Germinal center (tissue), 1 donor: ENCODE measurements around the gene KDM5B.
"Not testable (repeated sequence)": the region's sequence is repeated elsewhere in the genome, so short reads cannot be mapped to it uniquely, and the experiment has no call there.

Source experiments
- DNase-seq: peaks from one replicate; pipeline ENCODE4 v3.0.0; 2012; ENCODE audit warnings: mixed read lengths, low spot score

The KDM5B gene

GRCh38 chr1:202812176-202813026, 4.2 kb upstream of the KDM5B start:
- no peak for DNase-seq

GRCh38 chr1:202811296-202812175, 3.3 kb upstream of the KDM5B start:
- DNase-seq: peak; percentile 38

GRCh38 chr1:202810615-202811295, 2.5 kb upstream of the KDM5B start, which contains the start of gene PCAT6:
Gene PCAT6, plus strand, starts transcription at chr1:202810954.
- peak; percentile 94 for DNase-seq

- no peak for DNase-seq
These were observed 2.0 kb upstream of the KDM5B start for GRCh38 chr1:202810193-202810614.

GRCh38 chr1:202809597-202810159, 1.5 kb upstream of the KDM5B start:
- DNase-seq: no peak

- DNase-seq: peak; percentile 66
These were observed 733 bp downstream of the KDM5B start for GRCh38 chr1:202807451-202807925.

- peak; percentile 32 for DNase-seq
These were observed 1.3 kb downstream of the KDM5B start for GRCh38 chr1:202806845-202807450.

GRCh38 chr1:202805886-202806844, 2.1 kb downstream of the KDM5B start:
- DNase-seq: peak; percentile 14

DNA sequence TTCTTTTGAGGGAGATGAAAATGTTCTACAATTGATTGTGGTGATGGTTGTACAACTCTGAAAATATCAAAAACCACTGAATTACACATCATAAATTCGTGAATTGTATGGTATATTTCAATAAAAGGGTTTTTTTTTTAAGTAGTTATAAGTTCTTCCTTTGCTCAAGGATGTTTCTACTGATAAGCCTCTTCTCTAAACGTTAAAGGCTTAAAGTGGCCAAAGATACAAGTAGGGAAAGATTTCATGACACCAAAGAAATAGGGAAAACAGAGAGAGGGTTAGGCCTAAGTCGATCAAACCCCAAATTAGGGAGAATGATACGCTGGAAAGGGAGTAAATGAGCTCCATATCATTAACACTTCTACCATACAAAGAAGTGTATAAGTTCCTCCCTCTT, 4.1 kb downstream of the KDM5B start:
- DNase-seq: no peak

DNA sequence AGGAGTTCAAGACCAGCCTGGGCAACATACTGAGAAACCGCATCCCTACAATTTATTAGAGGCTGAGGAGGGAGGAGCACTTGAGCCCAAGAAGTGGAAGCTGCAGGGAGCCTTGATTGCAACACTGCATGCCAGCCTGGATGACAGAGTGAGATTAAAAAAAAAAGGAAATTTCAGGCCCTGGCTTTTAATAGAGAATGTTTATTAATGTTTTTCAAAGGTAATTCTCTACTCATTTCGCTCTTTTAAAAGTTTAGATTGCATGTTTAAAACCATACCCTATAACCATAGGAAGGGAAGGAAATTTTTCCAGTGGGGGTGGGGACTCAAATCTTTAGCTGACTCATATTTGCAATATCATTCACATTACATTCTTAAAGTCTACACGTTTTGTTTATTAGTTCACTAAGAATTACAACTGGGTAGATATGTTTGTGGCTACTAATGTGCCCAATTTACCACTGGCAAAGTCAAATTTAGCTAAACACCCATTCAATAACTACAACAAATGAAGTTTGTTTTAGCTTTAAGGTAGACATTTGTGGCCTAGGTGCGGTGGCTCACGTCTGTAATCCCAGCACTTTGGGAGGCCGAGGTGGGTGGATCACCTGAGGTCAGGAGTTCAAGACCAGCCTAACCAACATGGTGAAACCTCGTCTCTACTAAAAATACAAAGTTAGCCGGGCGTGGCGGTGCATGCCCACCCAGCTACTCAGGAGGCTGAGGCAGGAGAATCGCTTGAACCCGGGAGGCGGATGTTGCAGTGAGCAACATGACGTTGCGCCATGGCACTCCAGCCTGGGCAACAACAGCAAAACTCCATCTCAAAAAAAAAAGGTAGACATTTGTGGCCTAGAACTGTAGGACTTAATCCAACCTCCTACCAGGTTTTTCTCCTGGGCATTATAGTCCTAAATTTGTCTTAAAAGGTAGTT, 5.0 kb downstream of the KDM5B start:
- DNase-seq: no peak

- no peak for DNase-seq
These were observed 6.2 kb downstream of the KDM5B start for GRCh38 chr1:202802034-202802433.

DNA sequence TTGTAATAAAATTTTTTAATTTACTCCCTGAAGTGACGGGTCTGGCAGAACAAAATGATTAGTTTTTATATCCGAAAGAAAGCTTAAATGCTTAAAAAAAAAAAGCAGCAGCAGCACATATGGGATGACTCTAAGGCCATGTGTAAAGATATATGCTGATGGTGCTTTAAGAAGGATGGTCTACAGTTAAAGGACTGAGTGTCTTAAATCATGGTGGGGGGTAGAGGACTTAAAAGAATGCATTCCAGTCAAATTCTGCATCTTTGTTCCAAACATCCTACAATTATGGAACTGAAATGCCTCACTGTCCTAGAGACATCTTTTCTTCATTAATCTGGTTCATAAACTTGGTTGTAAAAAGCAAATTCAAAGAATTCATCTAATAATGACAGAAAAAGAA, 7.0 kb downstream of the KDM5B start:
- no peak for DNase-seq

DNA sequence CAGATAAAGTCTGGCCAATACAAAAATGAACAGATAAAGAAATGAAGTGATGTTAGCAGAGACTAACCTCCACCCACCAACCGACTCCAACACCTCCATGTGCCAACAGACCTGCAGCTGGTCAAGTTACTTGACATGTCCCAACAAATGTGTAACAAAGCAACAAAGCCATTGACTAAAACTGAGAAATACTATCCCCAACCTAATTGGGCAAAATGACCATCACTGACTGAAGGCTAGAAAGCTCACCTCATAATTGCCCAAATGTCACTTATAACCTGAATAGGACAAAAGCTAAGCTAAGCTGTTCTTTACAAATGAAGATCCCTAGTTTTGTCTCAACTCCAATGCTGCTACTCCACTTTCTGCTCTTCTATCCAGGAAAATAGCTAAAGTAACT, 7.5 kb downstream of the KDM5B start:
- no peak for DNase-seq

- no peak for DNase-seq
These were observed 9.4 kb downstream of the KDM5B start for GRCh38 chr1:202798792-202799331.

DNA sequence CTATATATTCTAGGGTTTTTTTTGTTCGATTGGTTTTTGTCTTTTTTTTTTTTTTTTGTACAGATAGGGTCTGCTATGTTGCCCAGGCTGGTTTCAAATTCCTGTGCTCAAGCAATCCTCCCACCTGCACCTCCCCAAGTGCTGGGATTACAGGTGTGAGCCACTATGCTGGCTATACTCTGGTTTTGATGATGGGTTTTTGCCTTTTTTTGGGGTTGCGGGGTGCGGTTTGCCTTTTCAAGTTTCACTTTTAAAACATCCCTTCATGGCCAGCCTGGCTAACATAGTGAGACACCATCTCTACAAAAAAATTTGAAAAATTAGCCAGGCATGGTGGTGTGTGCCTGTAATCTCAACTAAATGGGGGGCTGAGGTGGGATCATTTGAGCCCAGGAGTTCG, 10.0 kb downstream of the KDM5B start:
- no peak for DNase-seq

- DNase-seq: no peak
These were observed 11.6 kb downstream of the KDM5B start for GRCh38 chr1:202796670-202797069.

DNA sequence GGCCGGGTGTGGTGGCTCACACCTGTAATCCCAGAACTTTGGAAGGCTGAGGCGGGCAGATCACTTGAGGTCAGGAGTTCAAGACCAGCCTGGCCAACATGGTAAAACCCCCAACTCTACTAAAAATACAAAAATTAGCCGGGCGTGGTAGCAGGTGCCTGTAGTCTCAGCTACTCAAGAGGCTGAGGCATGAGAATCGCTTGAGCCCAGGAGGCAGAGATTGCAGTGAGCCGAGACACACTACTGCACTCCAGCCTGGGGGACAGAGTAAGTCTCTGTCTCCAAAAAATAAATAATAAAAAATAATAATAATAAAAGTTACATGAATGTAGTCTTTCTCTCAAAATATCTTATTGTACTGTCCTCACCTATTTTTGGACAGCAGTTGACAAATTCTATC, 13.3 kb downstream of the KDM5B start:
- DNase-seq: not testable (repeated sequence)

DNA sequence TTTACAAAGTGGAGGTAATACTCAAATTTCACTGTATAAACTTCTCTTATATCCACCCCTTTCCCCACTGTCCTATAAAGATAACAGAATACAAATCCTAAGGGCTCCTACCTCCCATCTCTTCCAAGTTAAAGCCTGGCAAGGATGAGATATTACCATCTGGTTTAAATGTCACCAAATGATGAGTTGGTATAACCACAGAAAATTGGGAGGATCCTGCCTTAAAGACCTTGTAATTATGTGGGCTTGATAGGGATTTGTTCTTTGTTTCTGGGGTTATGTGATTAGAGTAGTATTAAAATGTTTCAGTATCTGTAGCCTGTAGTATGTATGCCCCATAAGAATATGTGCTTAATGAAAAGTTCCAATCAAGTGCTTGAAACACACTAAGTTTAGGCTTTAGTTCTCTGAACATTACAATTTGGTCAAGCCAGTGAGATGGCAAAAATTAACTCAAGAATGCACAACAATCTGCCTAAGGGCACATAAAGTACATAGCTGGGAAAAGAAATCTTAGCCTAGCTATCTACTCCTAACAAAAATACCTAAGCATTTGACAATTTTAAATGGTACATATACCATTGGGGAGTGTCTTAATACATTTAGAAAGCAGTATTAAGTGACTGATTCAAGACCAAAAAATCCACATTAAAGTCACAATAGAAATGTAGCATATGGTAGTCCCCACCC, 14.0 kb downstream of the KDM5B start:
- no peak for DNase-seq
